Suppressor macrophage treated with lipopolysaccharide for 1 hour (primary cell): ENCODE data around the gene HOXD8.

Experiments used
- DNase-seq, 3 donors: peaks; one replicate each; pipeline ENCODE4 v3.0.0-alpha.2; 2020 to 2022

The HOXD8 gene

GRCh38 chr2:176103742-176104315, 25.7 kb upstream of the HOXD8 start:
- peak in 1 of 3 donors; percentile 28 for DNase-seq

- DNase-seq: no peak
Observed at GRCh38 chr2:176104316-176105077, 25.0 kb upstream of the HOXD8 start.

GRCh38 chr2:176105078-176105729, 24.3 kb upstream of the HOXD8 start:
- no peak for DNase-seq

- DNase-seq: no peak
Observed at GRCh38 chr2:176105730-176106580, 23.6 kb upstream of the HOXD8 start.

GRCh38 chr2:176106581-176107539, 22.6 kb upstream of the HOXD8 start, which contains the start of gene HOXD11:
Gene HOXD11, plus strand, starts transcription at chr2:176107280. Its CDS starts 76 bp downstream, at chr2:176107356.
- DNase-seq: peak; percentile 46 to 51 (median 49)

GRCh38 chr2:176107731-176108181, 21.7 kb upstream of the HOXD8 start:
- peak in 1 of 3 donors; percentile 38 for DNase-seq

- DNase-seq: no peak
Observed at GRCh38 chr2:176109192-176109901, 20.2 kb upstream of the HOXD8 start.

DNA sequence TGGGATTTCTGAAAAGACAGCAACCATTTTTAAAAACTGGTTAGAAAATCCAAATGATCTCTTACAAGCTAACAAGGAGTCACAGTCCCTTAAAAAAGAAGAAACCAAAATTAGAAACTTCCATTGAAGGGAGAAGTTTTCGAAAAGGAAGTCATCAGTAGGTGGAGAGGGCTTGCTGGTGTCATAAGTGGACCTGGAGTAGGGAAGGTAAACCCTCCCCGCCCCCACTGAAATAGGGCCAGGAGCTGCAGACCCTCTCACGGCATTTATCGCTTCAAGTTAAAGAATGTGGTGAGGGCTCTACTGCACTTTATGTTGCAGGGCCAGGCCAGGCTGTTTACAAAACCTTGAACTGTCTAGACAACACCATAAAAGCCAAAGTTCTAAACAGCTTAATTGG, 19.6 kb upstream of the HOXD8 start:
- DNase-seq: no peak

- DNase-seq: no peak
Observed at GRCh38 chr2:176110415-176111308, 18.8 kb upstream of the HOXD8 start.

GRCh38 chr2:176111309-176111663, 18.2 kb upstream of the HOXD8 start:
- DNase-seq: peak in 2 of 3 donors; percentile 58 to 65

DNA sequence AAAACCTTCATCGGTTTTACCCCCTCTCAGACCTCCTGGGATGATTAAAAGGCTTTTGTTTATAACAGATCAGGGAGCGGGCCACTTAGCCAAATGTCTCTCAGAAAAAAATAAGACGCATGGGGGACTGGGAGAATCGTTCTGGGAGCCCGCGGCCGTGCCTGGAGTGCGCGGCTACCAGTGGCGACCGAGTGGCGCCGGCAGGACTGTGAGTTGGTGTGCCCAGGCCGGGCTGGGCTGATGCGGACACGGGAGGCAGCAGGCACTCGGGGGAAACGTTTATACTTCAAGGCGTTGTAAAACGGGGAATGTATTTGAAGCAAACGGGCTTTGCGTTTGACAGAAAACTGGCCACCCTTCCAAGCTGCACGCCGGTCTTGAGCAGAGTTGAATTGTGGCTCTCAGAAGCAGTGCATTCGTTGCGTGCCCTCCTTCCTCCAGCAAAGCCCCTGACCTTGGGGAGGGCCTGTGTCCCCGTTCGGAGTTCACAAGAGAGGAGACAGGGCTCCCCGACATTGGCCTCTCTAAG, 17.6 kb upstream of the HOXD8 start:
- DNase-seq: no peak

- no peak for DNase-seq
Observed at GRCh38 chr2:176112375-176113302, 16.9 kb upstream of the HOXD8 start.

- DNase-seq: no peak
Observed at GRCh38 chr2:176114120-176114929, 15.2 kb upstream of the HOXD8 start.

- DNase-seq: no peak
Observed at GRCh38 chr2:176114930-176115625, 14.4 kb upstream of the HOXD8 start.

GRCh38 chr2:176115883-176116813, 13.4 kb upstream of the HOXD8 start, which contains the start of gene HOXD10:
Gene HOXD10, plus strand, starts transcription at chr2:176116778. Its CDS starts 56 bp downstream, at chr2:176116834.
- no peak for DNase-seq
